GM12878 (cell line): ENCODE data around the gene SLC22A4. TPM values are rescaled to one million over a fixed set of nuclear protein-coding genes. Genes with fewer than 3 reads are reported as not detected.

ENCODE experiments used
- ATAC-seq: fragments of 200-7000 bp; cut with Tn5 transposase; 3 replicates; pipeline ENCODE4 v1.9.1; 2020; ENCODE audit warnings: mild to moderate bottlenecking, moderate library complexity
- BruUV-seq: library from RNA; stranded (reverse); fragments of 400-500 nt; replicated peaks from 2 replicates; lab custom pipeline; 2021; lab: Mats Ljungman, UMichigan
- CTCF ChIA-PET: fragments of 300-600 bp; sonication (Branson Sonifier 250); formaldehyde crosslinking; extraction: SDS; loops from one replicate; lab custom pipeline; 2021; ENCODE audit warnings: inconsistent platforms; lab: Yijun Ruan, JAX
- POLR2A ChIA-PET: fragments of 350-600 bp; formaldehyde crosslinking; extraction: SDS; loops from one replicate; lab custom pipeline; 2021; ENCODE audit warnings: inconsistent platforms; lab: Charles Lee
- RAD21 ChIA-PET: fragments of 300-600 bp; sonication (Branson Sonifier 250); formaldehyde crosslinking; loops from one replicate; lab custom pipeline; 2023; ENCODE audit warnings: antibody characterized with exemption; ENCODE audit not compliant: unreplicated experiment; lab: Charles Lee
- SMC1A ChIA-PET: fragments of 300-600 bp; sonication (Branson Sonifier 250); formaldehyde crosslinking; loops from one replicate; lab custom pipeline; 2023; ENCODE audit not compliant: unreplicated experiment, uncharacterized antibody; lab: Charles Lee
- DNase-seq: peaks from one replicate; pipeline ENCODE4 v3.0.0-alpha.2; 2011; ENCODE audit warnings: low read depth, low spot score
- FAIRE-seq: peaks from 3 replicates; lab custom pipeline; 2011; peaks lifted over from hg19 to GRCh38; lab: Jason Lieb, UNC
- H2AFZ ChIP-seq: 2 replicates; pipeline ENCODE4 v1.6.0; 2011; ENCODE audit warnings: low read depth, low read length, control low read depth; ENCODE audit not compliant: control insufficient read depth
- H3K27ac ChIP-seq: 2 replicates; pipeline ENCODE4 v1.5.1; 2011; ENCODE audit warnings: control low read depth; ENCODE audit not compliant: control insufficient read depth, insufficient read depth
- H3K27me3 ChIP-seq, 2 experiments: replicated peaks in 1 of 2; 2 replicates each; pipeline versions ENCODE4 v1.6.0 to v1.6.1; 2011; ENCODE audit warnings: low read length in 1 of 2; ENCODE audit not compliant: control insufficient read depth in 2 of 2, insufficient read depth in 2 of 2
- H3K36me3 ChIP-seq, 2 experiments: 2 replicates each; pipeline ENCODE4 v1.5.1; 2011; ENCODE audit warnings: low read length in 1 of 2; ENCODE audit not compliant: control insufficient read depth in 2 of 2, insufficient read depth in 2 of 2
- H3K4me1 ChIP-seq: 2 replicates; pipeline ENCODE4 v1.6.1; 2011; ENCODE audit warnings: mild to moderate bottlenecking, low read length, moderate library complexity, mixed read lengths; ENCODE audit not compliant: control insufficient read depth, insufficient read depth
- H3K4me2 ChIP-seq: 2 replicates; pipeline ENCODE4 v1.6.0; 2011; ENCODE audit warnings: control low read depth; ENCODE audit not compliant: control insufficient read depth, insufficient read depth
- H3K4me3 ChIP-seq: fragments of 200-600 bp; sonication (generic); 2 replicates; pipeline ENCODE4 v1.5.1; 2016
- H3K79me2 ChIP-seq: 2 replicates; pipeline ENCODE4 v1.6.0; 2011; ENCODE audit warnings: low read length; ENCODE audit not compliant: control insufficient read depth, insufficient read depth
- H3K9ac ChIP-seq: 2 replicates; pipeline ENCODE4 v1.8.0; 2011; ENCODE audit warnings: low read length, control low read depth, mixed read lengths; ENCODE audit not compliant: control insufficient read depth, insufficient read depth
- H3K9me3 ChIP-seq: replicated peaks from 3 replicates; pipeline ENCODE4 v1.5.1; 2011; ENCODE audit warnings: mild to moderate bottlenecking, low read length; ENCODE audit not compliant: control insufficient read depth, insufficient read depth
- H4K20me1 ChIP-seq: 2 replicates; pipeline ENCODE4 v1.6.0; 2011; ENCODE audit not compliant: control insufficient read depth, insufficient read depth
- GATAD2B ChIP-seq: fragments of 450-650 bp; conservative IDR thresholded peaks from 2 replicates; pipeline ENCODE4 v1.6.1; 2017; ENCODE audit warnings: low read depth, mild to moderate bottlenecking, moderate library complexity
- LARP7 ChIP-seq: fragments of 450-650 bp; IDR thresholded peaks from 2 replicates; pipeline ENCODE4 v1.6.1; 2017; ENCODE audit warnings: mild to moderate bottlenecking
- MEF2A ChIP-seq: IDR thresholded peaks from 2 replicates; pipeline ENCODE4 v1.6.1; 2011; ENCODE audit warnings: low read depth, mild to moderate bottlenecking, low read length, moderate library complexity; ENCODE audit not compliant: insufficient read depth
- NR2C1 ChIP-seq: fragments of 450-650 bp; IDR thresholded peaks from 2 replicates; pipeline ENCODE4 v1.6.1; 2017; ENCODE audit warnings: antibody characterized with exemption, mild to moderate bottlenecking, moderate library complexity
- SIN3A ChIP-seq: IDR thresholded peaks from 2 replicates; pipeline ENCODE4 v1.6.1; 2012; ENCODE audit warnings: low read depth, low read length, improper control_type of control experiment
- TCF7 ChIP-seq: IDR thresholded peaks from 2 replicates; pipeline ENCODE4 v1.6.1; 2014; ENCODE audit warnings: antibody characterized with exemption, borderline replicate concordance
- ZNF217 ChIP-seq: fragments of 450-650 bp; IDR thresholded peaks from 2 replicates; pipeline ENCODE4 v1.6.1; 2017; ENCODE audit warnings: antibody characterized with exemption, mild to moderate bottlenecking
- WGBS: methylation state at CpG from one replicate; pipeline ENCODE4 v1.1.6; 2016; ENCODE audit warnings: low lambda C conversion rate; ENCODE audit not compliant: insufficient replicate concordance, insufficient coverage; ENCODE audit errors: missing lambda C conversion rate; 5-methylcytosine and 5-hydroxymethylcytosine counted together
- in situ Hi-C: fragments of 300-500 bp; cut with MboI; formaldehyde crosslinking; loops from 9 replicates; pipeline ENCODE4 v1.14.3; 2018; ENCODE audit warnings: mixed read lengths
- intact Hi-C: fragments of 100-400 bp; cut with micrococcal nuclease; formaldehyde crosslinking; loops from one replicate; pipeline ENCODE4 v1.14.2; 2022; ENCODE audit not compliant: unreplicated experiment
- polyA plus RNA-seq, 11 experiments: library from polyadenylated mRNA; depleted of rRNA in 4 of 11; unstranded in 6 of 11; stranded (reverse) in 5 of 11; fragments of >200 nt; fragmentation: Nextera tagmentation in 4 of 11; fragmentation: Illumina TruSeq in 1 of 11; extraction: Ambion mirVana in 4 of 11; extraction: Trizol in 1 of 11; gene quantifications; 1 replicate in 1 of 11; 2 replicates in 10 of 11; pipeline versions ENCODE4 v1.2.1 to v1.2.3, GENCODE V29; 2011 to 2016; ENCODE audit warnings: inconsistent platforms in 2 of 11, missing spikeins in 2 of 11, low read depth in 1 of 11
- total RNA-seq, 4 experiments: library from RNA; depleted of rRNA in 3 of 4; stranded (reverse); fragments of >200 nt in 3 of 4; fragmentation: Illumina TruSeq in 1 of 4; extraction: Trizol in 1 of 4; gene quantifications; 2 replicates each; pipeline versions ENCODE4 v1.2.1 to v1.2.3, GENCODE V29; 2013 to 2021
- TF ChIP-seq, protein P1 (sequence below): IDR thresholded peaks from 2 replicates; pipeline ENCODE4 v1.6.1; 2011; ENCODE audit warnings: low read depth, low read length, improper control_type of control experiment, borderline replicate concordance

Gene SLC22A4
- total and polyA plus RNA-seq, 10 of the 15 experiments (the other 5 are each of a cell fraction or from before 2014, with no cell fraction given), result 0.04 to 0.61 (median 0.10) TPM; not detected in 2

- WGBS, result 77% methylated on average over 5 of the region's 5 CpGs
- H3K36me3 ChIP-seq, result no peaks in the 10 kb centered on the region
- ChIA-PET RAD21 (interaction anchor here (0.7 to 2.0 kb wide), 3 partner anchors 20 to 114 kb away, joined by 3 to 11 read pairs (median 3); no protein-coding TSS in a partner anchor), CTCF (interaction anchor here (0.7 to 22.4 kb wide), 6 partner anchors 15 to 153 kb away, joined by 3 to 481 read pairs (median 4); no protein-coding TSS in a partner anchor), POLR2A (interaction anchor here (1.1 to 1.3 kb wide), 2 partner anchors 15 to 114 kb away, joined by 3 read pairs; no protein-coding TSS in a partner anchor), SMC1A (interaction anchor here (1.2 to 16.0 kb wide), 4 partner anchors 19 to 110 kb away, joined by 3 to 340 read pairs (median 26); no protein-coding TSS in a partner anchor)
- ATAC-seq (no peak), FAIRE-seq (no peak), DNase-seq (no peak)
- peaks cover 23% of the 10 kb centered on the region for H3K4me1 ChIP-seq
- intact Hi-C loops (no loop called here), in situ Hi-C loops (no loop called here)
- H4K20me1 ChIP-seq, result no peaks in the 10 kb centered on the region
- no peaks in the 10 kb centered on the region for H3K9me3 ChIP-seq
- no peak overlapping the region for H3K4me3 ChIP-seq
- no peak overlapping the region for H3K27ac ChIP-seq
- no peak overlapping the region for H2AFZ ChIP-seq
- no peak for TF ChIP-seq LARP7
- TF ChIP-seq, protein P1, sequence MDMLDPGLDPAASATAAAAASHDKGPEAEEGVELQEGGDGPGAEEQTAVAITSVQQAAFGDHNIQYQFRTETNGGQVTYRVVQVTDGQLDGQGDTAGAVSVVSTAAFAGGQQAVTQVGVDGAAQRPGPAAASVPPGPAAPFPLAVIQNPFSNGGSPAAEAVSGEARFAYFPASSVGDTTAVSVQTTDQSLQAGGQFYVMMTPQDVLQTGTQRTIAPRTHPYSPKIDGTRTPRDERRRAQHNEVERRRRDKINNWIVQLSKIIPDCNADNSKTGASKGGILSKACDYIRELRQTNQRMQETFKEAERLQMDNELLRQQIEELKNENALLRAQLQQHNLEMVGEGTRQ, result no peak
- no peak for TF ChIP-seq SIN3A
- TF ChIP-seq GATAD2B, result no peak
- no peak for TF ChIP-seq ZNF217
- TF ChIP-seq MEF2A, result no peak
- no peak for TF ChIP-seq TCF7
- no peak for TF ChIP-seq NR2C1
- H3K79me2 ChIP-seq, result no peaks in the 10 kb centered on the region
- no peak overlapping the region for H3K9ac ChIP-seq
- BruUV-seq, result no TSS peak
- no peaks in the 10 kb centered on the region for H3K27me3 ChIP-seq
- H3K4me2 ChIP-seq, result no peak overlapping the region
These were observed 97.1 kb downstream of the SLC22A4 start for GRCh38 chr5:132391247-132391646.
